Testis (tissue), 2 donors: Measurements from ENCODE around the gene EYA2.

Experiments
- POLR2A ChIP-seq: fragments of 450-650 bp; IDR thresholded peaks from one replicate; pipeline ENCODE4 v1.6.1; 2017; ENCODE audit warnings: antibody characterized with exemption, mild to moderate bottlenecking, moderate library complexity
- TF ChIP-seq, protein P1 (sequence below), 3 experiments: fragments of 450-650 bp in 2 of 3; fragments of 200-600 bp in 1 of 3; sonication (generic) in 1 of 3; IDR thresholded peaks; one replicate each; pipeline ENCODE4 v1.5.1; 2016 to 2019; ENCODE audit warnings: antibody characterized with exemption in 3 of 3, mild to moderate bottlenecking in 2 of 3, moderate library complexity in 1 of 3

DNA sequence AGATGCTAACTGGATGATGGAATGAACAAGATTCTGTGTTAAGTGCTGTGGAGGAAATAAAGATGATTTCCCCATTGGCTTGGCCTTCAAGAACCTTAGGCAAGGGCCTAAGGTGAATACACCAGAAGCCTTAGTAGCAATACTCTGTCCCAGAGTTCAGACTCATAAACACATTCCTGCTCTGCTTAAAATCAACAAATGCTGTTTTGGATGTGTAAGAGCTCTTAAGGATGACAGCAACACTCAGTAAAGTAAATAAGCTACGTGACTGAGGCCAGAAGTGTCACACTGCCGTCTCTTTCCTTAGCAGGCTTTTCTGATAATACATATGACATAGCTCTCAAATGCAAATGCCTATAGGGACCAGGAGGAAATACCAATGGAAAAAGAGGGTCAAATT lies 90.6 kb downstream of the EYA2 start:
- TF ChIP-seq, protein P1, sequence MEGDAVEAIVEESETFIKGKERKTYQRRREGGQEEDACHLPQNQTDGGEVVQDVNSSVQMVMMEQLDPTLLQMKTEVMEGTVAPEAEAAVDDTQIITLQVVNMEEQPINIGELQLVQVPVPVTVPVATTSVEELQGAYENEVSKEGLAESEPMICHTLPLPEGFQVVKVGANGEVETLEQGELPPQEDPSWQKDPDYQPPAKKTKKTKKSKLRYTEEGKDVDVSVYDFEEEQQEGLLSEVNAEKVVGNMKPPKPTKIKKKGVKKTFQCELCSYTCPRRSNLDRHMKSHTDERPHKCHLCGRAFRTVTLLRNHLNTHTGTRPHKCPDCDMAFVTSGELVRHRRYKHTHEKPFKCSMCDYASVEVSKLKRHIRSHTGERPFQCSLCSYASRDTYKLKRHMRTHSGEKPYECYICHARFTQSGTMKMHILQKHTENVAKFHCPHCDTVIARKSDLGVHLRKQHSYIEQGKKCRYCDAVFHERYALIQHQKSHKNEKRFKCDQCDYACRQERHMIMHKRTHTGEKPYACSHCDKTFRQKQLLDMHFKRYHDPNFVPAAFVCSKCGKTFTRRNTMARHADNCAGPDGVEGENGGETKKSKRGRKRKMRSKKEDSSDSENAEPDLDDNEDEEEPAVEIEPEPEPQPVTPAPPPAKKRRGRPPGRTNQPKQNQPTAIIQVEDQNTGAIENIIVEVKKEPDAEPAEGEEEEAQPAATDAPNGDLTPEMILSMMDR (IDR thresholded peaks at IDR 0.05) = no peak
- no peak for TF ChIP-seq POLR2A
